ENCODE measurements around the gene CARD9. TPM values are rescaled to one million over a fixed set of nuclear protein-coding genes. Genes with fewer than 3 reads are reported as not detected.

CARD9 gene
- total RNA-seq, 4 donors from 2014 or later, result 2.3 to 7.4 (median 3.3) TPM

DNA sequence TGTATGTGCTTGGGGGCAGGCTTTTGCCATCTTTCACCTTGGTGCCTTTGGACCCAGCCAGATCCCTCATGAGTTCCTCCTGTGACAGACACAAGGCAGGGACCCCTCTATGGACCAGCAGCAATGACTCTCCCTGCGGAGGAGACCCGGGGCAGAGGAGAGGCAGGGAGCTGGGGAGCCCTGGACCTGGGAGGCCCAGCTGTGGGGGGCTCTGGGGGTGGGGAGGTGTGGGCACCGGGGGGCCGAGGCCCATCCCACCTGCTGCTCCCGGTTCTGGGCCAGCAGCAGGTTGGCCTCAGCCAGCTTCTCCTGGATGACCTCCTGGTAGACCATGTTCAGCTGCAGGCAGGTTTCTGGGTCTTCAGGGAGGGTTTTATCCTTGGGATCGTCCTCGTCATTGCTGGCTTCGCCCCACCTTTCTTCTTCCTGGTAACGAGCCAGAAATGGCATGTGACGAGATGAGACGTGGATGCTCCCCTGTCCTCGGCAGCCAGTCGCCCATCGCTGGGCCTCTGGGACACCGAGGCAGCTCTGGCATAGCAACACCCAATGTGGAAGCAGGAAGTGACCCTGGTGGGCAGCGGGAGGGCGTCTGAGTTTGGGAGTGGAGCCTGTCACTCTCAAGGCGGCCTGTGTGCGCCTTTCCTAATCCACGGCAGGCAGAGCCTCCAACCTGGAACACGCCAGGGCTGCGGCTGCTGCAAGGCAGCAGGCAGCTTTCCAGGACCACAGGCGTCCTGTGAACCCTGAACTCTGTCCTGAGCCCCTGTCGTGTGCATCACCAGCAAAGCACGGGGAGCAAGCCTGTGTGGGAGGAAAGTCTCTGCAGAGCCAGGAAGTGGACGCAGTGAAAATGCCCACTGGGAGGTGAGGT is 22.1 kb upstream of the CARD9 start:
- peak in 1 of 2 donors; percentile 49 for DNase-seq (ENCODE audit: low spot score in 2 of 2)
- 82% methylated on average over 12 of the region's 26 CpGs for WGBS
- Histone ChIP-seq H3K9me3 (no peaks in the 10 kb centered on the region), H3K27me3 (no peaks in the 10 kb centered on the region), H3K4me3 (no peak overlapping the region), H3K27ac (no peak overlapping the region), H3K4me1 (peaks cover 18% of the 10 kb centered on the region), H3K36me3 (peaks cover 71% of the 10 kb centered on the region)
- TF ChIP-seq POLR2A (IDR thresholded peaks at IDR 0.05), result no peak
- TF ChIP-seq CTCF (IDR thresholded peaks at IDR 0.05), result no peak
- TF ChIP-seq POLR2AphosphoS5 (IDR thresholded peaks at IDR 0.05), result no peak
- TF ChIP-seq EP300 (IDR thresholded peaks at IDR 0.05), result no peak

DNA sequence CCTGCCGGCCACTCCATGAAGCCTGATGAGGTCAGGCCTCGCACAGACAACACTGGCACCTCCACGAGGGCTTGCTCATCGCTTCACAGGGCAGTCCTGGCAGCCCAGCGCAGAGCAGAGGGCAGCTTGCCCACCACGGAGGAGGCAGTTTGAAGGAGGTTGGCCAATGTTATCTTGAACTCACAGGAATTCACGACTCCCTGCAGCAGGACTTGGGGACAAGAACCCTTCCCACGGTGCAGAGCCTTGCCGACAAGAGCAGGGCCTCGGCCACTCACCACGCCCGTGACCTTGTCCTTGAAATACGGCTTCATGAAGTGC is 21.5 kb upstream of the CARD9 start:
- 90% methylated on average over 4 of the region's 13 CpGs for WGBS
- H3K36me3 ChIP-seq, result peaks cover 75% of the 10 kb centered on the region
- peak in 1 of 2 donors; percentile 55 for DNase-seq (ENCODE audit: low spot score in 2 of 2)
- no peaks in the 10 kb centered on the region for H3K27me3 ChIP-seq
- H3K27ac ChIP-seq, result no peak overlapping the region
- H3K9me3 ChIP-seq, result no peaks in the 10 kb centered on the region
- H3K4me1 ChIP-seq, result peaks cover 13% of the 10 kb centered on the region
- no peak overlapping the region for H3K4me3 ChIP-seq
- TF ChIP-seq POLR2A (IDR thresholded peaks at IDR 0.05) (no peak), POLR2AphosphoS5 (IDR thresholded peaks at IDR 0.05) (no peak), CTCF (IDR thresholded peaks at IDR 0.05) (no peak), EP300 (IDR thresholded peaks at IDR 0.05) (no peak)

- H3K4me3 ChIP-seq, result no peak overlapping the region
- TF ChIP-seq CTCF (IDR thresholded peaks at IDR 0.05) (no peak), POLR2AphosphoS5 (IDR thresholded peaks at IDR 0.05) (no peak), EP300 (IDR thresholded peaks at IDR 0.05) (no peak), POLR2A (IDR thresholded peaks at IDR 0.05) (no peak)
- no peak for DNase-seq (ENCODE audit: low spot score in 2 of 2)
- peaks cover 11% of the 10 kb centered on the region for H3K4me1 ChIP-seq
- peaks cover 80% of the 10 kb centered on the region for H3K36me3 ChIP-seq
- no peaks in the 10 kb centered on the region for H3K9me3 ChIP-seq
- H3K27ac ChIP-seq, result no peak overlapping the region
- H3K27me3 ChIP-seq, result no peaks in the 10 kb centered on the region
- WGBS, result 81% methylated on average over 6 of the region's 21 CpGs
Observed at GRCh38 chr9:136394312-136395019, 21.0 kb upstream of the CARD9 start.

- Histone ChIP-seq H3K4me1 (peaks cover 2% of the 10 kb centered on the region), H3K36me3 (peaks cover 89% of the 10 kb centered on the region), H3K4me3 (no peak overlapping the region), H3K27me3 (no peaks in the 10 kb centered on the region), H3K27ac (no peak overlapping the region), H3K9me3 (no peaks in the 10 kb centered on the region)
- WGBS, result 80% methylated on average over 2 of the region's 17 CpGs
- TF ChIP-seq POLR2A (IDR thresholded peaks at IDR 0.05) (no peak), POLR2AphosphoS5 (IDR thresholded peaks at IDR 0.05) (no peak), CTCF (IDR thresholded peaks at IDR 0.05) (no peak), EP300 (IDR thresholded peaks at IDR 0.05) (no peak)
- DNase-seq (ENCODE audit: low spot score in 2 of 2), result no peak
Observed at GRCh38 chr9:136393531-136393930, 20.1 kb upstream of the CARD9 start.

All from suprapubic skin (tissue), 4 donors.